Measurements from ENCODE around the gene CLEC4C.

The CLEC4C gene

GRCh38 chr12:7719946-7720730 lies 27.0 kb downstream of the CLEC4C start:
- no peak for DNase-seq

GRCh38 chr12:7716381-7716780 lies 30.8 kb downstream of the CLEC4C start:
- no peak for DNase-seq

- no peak for DNase-seq
Measured at GRCh38 chr12:7712841-7713442, 34.2 kb downstream of the CLEC4C start.

- DNase-seq: no peak
Measured at GRCh38 chr12:7711133-7711532, 36.0 kb downstream of the CLEC4C start, which contains the start of gene DPPA3. TSS of gene DPPA3 (plus strand) at chr12:7711433. CDS start at chr12:7711571, 138 bp downstream.

GRCh38 chr12:7709969-7710675 lies 37.1 kb downstream of the CLEC4C start:
- no peak for DNase-seq

- no peak for DNase-seq
Measured at GRCh38 chr12:7705846-7706245, 41.3 kb downstream of the CLEC4C start.

GRCh38 chr12:7695566-7696197 lies 51.5 kb downstream of the CLEC4C start, which contains the start of gene GDF3:
TSS of gene GDF3 (minus strand) at chr12:7695775. CDS start at chr12:7695728, 47 bp downstream.
- no peak for DNase-seq

- DNase-seq: no peak
Measured at GRCh38 chr12:7695237-7695560, 52.0 kb downstream of the CLEC4C start.

GRCh38 chr12:7694556-7695236 lies 52.5 kb downstream of the CLEC4C start:
- DNase-seq: no peak

GRCh38 chr12:7693793-7694192 lies 53.4 kb downstream of the CLEC4C start:
- no peak for DNase-seq

- DNase-seq: no peak
Measured at GRCh38 chr12:7681535-7681934, 65.6 kb downstream of the CLEC4C start.

Measured in NCI-H2081 treated with DMSO at 0.1 percent for 48 hours (cell line).